ENCODE measurements around the gene APOBEC3H.

The APOBEC3H gene

DNA sequence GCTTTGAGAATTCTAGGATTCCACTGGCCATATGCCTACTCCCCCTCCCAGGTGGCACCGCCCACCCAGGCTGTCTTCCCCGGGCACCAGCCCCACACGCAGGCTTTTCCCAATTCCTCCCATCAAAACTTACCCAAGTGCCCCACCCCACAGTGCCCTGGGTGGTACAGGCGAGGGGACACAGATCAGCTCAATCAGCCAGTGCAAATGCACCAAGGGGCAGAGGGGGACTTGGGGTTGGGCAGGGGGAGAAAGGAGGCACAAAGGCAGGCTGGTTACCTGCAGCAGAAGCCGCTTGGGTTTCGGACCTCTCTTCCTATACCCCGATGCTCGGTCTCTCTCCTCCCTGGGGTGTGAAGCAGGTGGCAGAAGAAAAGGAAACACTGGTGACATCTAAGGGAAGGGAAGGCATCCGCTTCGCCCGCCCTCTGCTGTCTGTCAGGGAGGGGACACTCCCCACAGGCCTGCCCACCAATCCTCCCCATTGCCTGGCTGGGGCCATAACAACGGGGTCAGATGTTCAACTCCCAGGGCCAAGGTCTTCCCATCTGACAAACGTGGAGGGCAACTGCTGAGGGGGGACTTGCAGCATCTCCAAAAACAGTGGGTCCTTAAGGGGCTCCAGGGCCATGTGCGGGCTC, 41.4 kb downstream of the APOBEC3H start:
- no peak for DNase-seq

DNA sequence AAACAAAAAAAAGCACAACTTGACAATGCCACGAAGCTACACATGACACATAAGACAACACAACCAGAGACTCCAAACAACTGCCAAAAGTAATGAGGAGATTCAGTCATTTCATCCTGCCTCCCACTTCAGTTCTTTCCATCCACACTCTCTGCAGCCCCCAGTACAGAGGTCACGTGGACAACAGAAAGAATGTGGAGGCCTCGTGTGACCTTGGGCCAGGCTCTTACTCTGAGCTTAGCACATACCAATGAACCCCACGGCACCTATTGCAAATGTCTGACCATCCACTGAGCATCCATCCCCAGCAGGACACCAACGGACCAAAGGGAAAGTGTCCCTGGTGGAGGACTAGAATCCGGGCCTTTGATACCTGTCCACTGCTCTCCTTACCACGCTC, 42.9 kb downstream of the APOBEC3H start:
- DNase-seq = no peak

DNA sequence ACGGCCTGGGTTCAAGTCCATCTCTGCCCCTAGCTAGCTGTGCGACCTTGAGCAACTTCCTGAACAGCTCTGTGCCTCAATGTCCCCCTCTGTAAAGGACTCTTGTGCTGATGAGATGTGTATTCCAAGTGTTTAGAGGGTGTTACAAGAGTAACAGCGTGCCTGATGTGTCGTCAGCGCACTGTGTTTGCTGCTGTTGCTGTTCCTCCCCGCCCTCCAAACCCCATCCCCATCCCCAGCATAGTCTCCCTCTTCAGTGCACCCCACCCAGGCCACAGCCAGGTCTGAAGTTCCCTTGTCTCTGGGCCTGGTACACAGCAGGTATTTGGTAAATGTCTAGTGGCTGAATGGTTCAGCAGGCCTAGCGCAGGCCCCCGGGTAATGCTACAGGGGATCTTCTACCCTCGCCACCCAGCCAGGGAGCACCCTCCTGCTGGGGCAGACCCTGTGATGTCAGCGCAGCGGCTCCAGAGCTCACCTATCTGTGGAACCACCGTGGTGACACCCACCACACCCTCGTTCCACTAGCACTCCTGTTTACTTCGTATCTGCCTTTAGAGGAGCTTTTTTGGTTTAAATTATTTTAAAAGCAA, 45.1 kb downstream of the APOBEC3H start:
- no peak for DNase-seq

DNA sequence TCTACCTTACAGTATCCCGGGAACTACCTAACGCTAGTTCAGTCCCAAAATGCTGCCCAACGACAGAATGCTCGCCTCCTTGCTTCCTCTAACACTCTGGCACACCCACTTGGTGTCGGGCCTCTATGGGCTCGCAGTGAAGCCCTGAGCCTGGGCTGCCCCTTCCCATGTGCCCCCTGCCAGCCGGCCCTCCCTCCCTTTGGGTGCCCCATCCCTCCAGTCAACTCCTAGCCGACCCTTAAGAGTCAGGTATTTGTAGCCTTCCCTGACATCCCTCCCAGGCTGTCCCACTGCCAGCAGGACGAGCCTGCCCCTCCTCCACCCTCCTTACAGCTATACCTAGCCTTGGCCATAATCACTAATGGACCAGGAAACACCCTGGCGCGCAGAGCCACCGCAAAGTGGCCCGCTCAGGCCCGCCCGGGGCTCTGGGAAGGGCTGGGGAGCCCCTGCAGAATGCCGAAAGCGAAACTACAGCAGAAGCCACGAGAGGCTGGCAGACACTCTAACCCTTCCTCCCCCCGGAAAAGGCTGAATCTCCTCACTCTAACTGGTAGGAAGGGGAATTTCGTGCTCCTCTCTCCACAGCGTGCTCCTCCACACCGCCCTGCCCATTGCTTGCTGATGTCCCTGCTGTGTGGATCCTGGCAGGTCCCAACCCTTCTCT, 47.2 kb downstream of the APOBEC3H start:
- DNase-seq = peak; percentile 57

DNA sequence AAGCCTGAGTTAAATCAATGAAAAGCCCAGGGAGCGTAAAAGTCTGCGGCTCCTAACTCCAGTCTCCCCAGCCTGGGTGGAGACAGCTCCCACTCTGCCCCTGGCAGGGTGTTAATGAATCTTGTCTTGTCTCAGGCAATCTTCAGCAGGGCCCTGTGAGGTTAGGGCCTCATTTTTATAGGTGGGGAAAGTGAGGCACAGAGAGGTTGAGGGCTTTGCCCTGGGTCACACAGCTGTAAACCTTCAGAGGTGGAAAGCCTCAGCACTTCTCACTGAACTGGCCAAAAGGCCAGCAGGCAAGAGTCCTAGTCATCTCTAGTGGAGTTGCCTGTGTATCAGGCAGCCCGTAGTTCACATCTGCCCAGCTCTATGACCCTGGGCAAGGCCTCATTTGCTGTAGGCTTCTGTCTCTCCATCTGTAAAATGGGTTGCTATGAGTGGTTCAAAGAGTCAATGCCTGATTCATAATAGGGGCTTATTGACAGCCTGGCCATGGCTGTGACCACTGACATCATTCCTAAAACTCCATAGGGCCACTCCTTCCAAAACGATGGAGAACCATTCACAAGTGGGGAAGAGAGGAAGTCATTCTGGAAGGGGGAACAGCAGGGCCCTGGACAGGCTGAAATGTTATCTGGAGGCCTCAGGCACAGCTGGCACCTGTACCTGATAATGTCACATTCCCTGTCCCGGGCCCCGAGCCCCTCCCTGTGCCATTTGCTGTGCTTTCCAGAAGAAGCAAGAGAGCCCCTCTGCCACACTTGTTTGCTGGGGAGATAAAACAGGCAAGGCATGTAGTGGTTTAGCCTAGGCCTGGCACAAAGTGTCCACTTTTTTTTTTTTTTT, 49.4 kb downstream of the APOBEC3H start:
- no peak for DNase-seq

DNA sequence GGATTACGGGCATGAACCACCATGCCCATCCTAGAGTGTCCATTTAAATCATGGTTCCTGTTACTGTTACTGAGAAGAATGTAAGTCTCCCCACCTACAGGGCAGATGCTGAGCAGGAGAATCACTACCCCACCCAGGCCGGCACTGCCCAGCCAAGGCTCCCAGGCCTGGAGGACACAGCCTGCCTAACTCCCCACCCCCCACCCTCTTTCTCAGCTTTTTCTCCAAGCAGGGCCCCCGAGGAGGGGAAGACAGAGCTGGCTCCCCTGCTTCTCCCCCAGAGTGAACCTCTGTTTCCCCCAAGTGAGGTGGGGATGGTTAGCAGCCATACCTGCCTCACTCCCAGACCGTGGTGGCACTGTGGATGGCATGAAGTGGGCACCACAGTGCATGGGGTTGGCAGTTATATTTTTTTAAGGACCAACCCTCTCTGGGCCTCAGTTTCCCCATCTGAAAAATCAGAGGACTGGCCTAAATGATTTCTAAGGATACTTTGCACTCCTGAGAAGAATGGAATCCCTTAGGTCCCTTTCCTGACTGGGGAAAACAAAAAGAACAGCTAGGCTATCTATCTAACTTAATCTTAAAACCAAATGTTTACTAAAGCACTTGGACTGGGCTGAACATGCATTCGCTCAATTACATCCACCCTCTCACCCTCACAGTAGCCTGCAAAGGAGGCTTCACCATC, 50.4 kb downstream of the APOBEC3H start:
- DNase-seq = no peak

DNA sequence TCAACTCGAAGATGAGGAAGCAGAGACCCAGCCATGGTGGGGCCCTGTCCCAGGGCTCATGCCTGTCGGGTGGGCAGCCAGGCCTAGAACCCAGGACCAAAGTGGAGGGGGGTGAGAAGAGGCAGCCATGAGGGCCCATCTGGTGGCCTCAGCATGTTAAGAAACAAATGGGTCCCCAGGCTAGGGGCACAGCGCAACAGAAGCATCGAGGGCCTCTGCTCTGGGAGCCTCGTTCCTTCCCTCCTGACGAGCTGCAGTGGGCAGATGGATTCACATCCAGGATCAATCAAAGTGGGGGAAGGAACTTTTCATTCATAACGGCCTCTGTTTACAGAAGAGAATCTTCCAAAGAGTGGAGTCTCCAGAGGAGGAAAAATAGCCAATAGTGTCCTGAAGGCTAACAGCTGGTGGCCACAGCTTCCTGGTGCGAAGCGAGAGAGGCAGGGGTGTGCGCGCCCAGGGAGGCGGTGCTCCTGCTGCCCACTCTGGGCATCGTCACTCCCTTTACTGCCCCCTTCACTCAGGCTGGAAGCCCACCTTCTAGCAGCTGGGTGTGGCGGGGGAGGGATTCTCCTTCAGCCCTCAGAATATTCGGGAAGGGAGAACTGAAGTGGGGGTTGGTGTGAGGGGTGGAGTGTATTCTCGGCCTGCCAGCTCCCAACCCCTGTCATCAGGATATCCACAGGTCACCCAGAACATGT, 51.1 kb downstream of the APOBEC3H start:
- no peak for DNase-seq

DNA sequence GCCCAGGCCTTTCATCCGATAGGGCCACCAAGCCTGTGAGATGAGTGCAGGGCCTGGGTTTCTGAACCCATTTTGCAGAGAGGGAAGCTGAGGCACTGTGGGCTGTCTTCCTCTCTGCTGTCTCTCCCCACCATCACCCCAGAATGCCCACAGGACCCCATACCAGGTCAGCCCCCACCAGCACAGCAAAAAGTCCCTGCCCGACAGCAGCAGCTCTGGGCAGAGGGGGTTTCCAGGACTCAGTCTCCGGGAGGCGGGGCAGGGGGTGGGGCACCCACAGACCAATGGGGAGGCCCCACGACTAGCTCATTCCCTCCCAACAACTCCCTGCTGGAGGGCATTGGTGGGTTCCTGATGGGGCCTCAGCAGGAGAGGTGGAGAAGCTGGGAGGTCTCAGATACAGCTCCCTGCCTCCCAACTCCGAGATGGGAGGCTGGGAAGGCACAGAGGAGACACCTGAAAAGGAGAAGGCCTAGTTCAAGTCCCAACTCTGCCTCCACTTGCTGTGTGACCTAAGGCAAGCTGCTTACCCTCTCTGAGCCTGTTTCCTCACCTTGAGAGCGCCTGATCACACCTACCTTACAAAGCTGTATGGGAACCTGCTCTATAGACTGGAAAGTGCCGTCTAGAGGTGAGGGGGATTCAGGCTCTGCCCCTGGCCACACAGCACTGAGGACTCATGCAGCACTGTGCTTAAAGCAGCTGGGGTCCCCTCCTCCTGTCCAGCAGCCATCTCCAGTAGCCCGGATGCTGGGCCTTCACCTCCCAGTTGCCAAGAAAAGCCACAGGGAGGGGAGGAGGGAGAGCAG, 51.9 kb downstream of the APOBEC3H start:
- peak; percentile 70 for DNase-seq

DNA sequence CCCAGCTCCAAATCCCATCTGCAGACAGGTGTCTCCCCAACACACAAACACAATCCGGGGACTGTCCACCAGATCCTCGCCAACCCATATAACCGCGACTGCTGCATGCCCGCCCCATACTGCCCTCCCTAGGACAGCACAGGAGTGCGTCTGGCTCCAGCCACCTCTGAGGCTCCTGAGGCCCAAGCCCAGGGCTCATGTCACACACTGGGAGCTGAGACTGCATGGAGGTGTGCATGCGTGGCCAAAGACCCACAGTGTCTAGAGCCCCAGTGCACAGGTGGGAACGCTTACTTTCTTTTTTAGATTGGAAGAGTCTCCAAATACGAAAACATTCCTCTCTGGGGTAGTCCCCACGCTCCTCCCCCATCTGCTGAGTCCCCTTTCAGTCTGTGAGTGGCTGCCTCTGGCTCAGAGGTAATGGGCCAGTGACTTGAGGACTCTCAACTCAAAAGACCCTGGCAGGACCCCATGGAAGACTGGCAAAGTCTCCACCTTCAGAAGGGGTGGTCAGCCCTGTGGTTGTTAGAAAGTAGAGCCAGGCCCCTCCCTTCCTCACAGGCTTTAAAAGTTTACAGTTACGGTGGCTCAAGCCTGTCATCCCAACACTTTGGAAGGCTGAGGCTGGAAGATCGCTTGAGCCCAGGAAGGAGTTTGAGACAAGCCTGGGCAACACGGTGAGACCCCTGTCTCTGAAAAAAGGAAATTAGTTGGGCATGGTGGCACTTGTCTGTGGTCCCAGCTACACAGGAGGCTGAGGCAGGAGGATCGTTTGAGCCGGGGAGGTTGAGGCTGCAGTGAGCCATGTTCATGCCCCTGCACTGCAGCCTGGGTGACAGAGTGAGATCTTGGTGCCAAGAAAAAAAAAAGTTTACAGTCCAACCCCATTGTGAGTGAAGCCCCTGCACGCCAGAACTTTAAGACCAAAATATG, 53.1 kb downstream of the APOBEC3H start:
- DNase-seq = no peak

DNA sequence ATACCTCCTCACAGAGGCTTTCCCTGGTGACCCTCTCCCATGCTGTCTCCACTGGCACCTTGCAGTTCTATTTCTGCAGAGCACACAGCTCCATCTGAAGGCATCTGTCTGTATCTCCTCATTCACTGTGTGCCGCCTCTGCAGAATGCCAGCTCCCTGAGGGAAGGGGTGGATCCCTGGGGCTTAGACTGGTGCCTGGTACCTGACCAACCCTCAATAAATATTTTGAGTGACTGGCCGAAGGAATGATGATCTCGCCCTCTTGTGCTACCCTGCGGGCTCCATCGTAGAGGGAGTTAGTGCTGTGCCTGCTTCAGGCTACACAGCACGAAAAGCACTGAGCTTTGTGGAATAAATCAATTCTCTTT, 53.8 kb downstream of the APOBEC3H start:
- DNase-seq = no peak

DNA sequence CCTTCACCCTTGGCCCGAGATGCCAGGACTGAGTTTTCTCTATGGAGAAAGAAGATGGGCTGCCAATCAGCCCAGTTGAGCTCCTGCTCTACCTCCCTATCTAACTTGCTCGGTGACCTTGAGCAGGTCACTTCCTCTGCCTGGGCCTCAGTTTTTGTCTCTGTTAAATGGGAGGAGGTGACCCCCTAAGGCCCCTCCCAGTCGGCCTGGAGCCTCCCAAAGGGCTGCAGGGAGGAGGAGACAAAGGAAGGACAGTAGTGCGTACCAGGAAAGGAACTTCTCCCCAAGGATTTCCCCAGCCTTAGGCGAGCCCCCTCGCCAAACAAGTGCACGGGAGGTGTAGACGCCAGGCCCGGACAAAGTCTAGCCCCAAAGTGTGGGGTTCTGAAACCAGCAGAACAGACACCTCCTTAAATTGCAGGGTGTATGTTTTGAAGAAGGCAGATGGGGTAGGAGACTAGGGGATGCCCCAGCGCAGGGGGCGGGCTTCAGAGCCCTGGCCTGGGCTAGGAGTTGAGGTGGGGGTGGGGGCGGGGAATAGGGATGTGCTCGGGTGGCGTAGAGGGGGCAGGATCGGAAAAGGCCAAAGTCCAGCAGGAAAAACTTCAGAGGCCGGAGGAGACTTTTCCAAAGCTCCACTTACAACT, 54.4 kb downstream of the APOBEC3H start:
- no peak for DNase-seq

DNA sequence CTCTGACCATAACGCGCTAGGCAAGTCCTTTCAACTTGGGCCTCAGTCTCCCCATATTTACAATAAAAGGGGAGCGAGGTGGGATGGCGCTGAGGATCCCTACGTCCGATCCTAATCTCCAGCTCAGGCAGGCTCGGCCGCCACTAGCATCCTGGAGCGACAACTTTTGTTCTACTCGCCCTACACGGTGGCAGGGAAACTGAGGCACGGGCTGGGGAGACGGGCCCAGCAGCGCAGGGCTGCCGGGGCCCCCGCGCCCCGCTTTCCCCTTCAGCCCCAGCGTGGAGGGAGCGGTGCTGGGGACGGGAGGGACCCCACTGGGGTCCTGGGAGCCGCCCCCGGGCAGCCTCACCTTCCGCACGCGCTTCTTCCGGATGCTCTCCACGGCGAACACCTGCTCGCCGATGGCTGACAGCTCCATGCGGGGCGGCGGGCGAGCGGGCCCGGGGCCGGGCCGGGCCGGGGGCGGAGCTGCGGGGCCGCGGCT, 55.0 kb downstream of the APOBEC3H start:
- DNase-seq = no peak

DNA sequence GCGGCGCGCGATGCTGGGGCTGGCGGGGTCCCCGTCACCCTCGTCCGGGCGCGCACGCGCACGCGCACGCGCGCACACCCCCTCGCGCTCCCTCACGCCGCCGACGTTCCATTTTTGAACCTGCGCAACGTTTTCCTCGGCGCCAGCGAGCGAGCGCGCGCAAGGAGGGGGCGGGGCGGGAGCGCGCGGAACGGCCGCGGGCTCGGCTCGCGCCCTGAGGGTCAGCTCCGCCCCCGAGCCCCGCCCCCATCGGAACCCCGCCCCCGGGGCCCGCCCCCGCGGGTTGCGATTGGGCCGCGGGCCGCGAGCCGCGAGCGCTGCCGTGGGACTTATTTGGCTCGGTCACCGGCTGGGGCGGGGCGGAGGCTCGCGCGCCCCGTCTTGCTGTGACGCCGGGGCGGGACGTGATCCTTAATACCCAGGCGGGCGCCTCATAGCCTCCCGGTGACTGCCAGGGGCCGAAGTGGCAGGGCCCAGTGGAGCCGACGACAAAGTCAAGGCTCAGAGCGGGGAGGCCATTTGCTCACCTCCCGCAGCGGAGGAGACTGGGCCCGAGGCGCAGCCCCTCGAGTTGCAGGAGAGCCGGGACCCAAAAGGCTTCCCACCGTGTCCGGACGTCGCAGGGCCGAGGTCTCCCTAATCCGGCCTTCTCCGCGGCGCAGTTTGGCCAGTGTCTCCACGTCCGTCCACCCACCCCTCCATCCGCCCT, 55.6 kb downstream of the APOBEC3H start, which contains the start of gene CBX7:
TSS of gene CBX7 (minus strand) at position 170 of the 709 bp plus-strand sequence. CDS start 236 bp downstream, outside the sequence.
- DNase-seq = peak; percentile 88

DNA sequence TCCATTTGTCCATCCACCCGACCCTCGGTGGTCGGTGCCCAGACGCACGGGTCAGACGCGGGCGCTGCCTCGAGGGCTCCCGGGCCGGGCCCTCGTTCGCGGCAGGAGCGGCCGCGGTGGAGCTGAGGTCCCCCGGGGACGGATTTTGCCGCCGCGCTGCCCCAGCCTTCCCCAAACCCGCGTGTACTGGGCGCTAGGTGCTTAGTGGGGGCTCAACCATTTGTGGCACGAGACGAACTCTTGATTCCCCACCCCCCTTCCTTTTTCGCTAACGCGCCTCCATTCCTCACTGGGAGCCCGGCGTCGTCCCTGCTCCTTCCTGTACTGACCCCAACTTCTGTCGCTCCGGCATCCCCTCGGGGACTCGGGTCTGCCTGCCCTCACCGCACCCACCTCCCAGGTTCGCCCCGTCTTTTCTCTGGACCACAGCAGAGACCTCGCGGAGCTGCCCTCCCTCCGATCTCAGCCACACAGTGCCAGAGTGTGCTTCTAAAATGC, 56.2 kb downstream of the APOBEC3H start:
- DNase-seq = no peak
